Ovary (tissue), 9 donors: ENCODE results near the gene C6orf62. TPM values are rescaled to one million over a fixed set of nuclear protein-coding genes. Genes with fewer than 3 reads are reported as not detected.
"Not testable (repeated sequence)": the region's sequence is repeated elsewhere in the genome, so short reads cannot be mapped to it uniquely, and the experiment has no call there.

ENCODE experiments used
- DNase-seq, 5 donors: peaks; one replicate each; pipeline ENCODE4 v3.0.0-alpha.2; 2019 to 2020
- H3K27ac ChIP-seq, 2 donors: fragments of 200-600 bp; one replicate each; pipeline versions ENCODE4 v1.5.1 to v1.8.0; 2019 to 2022
- H3K27me3 ChIP-seq: fragments of 200-600 bp; one replicate; pipeline ENCODE4 v1.8.0; 2022
- H3K36me3 ChIP-seq: fragments of 200-600 bp; sonication (generic); one replicate; pipeline ENCODE4 v1.5.1; 2019
- H3K4me1 ChIP-seq: one replicate; pipeline ENCODE4 v1.8.1; 2013; ENCODE audit warnings: mild to moderate bottlenecking, moderate library complexity; ENCODE audit not compliant: insufficient read depth
- H3K4me3 ChIP-seq: fragments of 200-600 bp; sonication (generic); one replicate; pipeline ENCODE4 v1.5.1; 2017
- H3K9me3 ChIP-seq, 2 donors: fragments of 200-600 bp in 1 of 2; sonication (generic) in 1 of 2; one replicate each; pipeline versions ENCODE4 v1.5.1 to v1.8.1; 2013 to 2019; ENCODE audit warnings: mild to moderate bottlenecking in 1 of 2, moderate library complexity in 1 of 2
- EP300 ChIP-seq: sonication (generic); formaldehyde crosslinking; IDR thresholded peaks from one replicate; pipeline ENCODE4 v1.6.1; 2017; ENCODE audit warnings: antibody characterized with exemption
- POLR2A ChIP-seq: fragments of 450-650 bp; IDR thresholded peaks from one replicate; pipeline ENCODE4 v1.6.1; 2017; ENCODE audit warnings: antibody characterized with exemption, mild to moderate bottlenecking, moderate library complexity
- WGBS, 3 donors: extraction: QIAGEN DNeasy Blood & Tissue Kit in 1 of 3; methylation state at CpG; one replicate each; pipeline versions ENCODE4 v1.1.5 to v1.1.7; 2013 to 2017; 5-methylcytosine and 5-hydroxymethylcytosine counted together
- intact Hi-C, 4 donors: fragments of 100-400 bp; cut with DNase I; formaldehyde crosslinking; loops; one replicate each; pipeline versions ENCODE4 v1.11.0 to v1.15.1; 2022 to 2023
- polyA plus RNA-seq, 2 donors: library from polyadenylated mRNA; stranded (reverse); fragments of 200-250 nt in 1 of 2; fragments of 350-450 nt in 1 of 2; fragmentation: Illumina TruSeq in 1 of 2; extraction: RNeasy Lipid Tissue Mini Kit (QIAGEN cat#74804) in 1 of 2; gene quantifications; one replicate each; pipeline ENCODE4 v1.2.3, GENCODE V29; 2013 to 2014
- total RNA-seq, 7 donors: library from RNA; depleted of rRNA in 2 of 7; stranded (reverse); fragments of >200 nt in 2 of 7; fragmentation: NEBNext Ultra II Directional in 3 of 7; extraction: Animal tissue kit (Norgen Biotek cat#: 25700) in 3 of 7; gene quantifications; one replicate each; pipeline versions ENCODE4 v1.1.0 to v1.2.4, GENCODE V29; 2016 to 2023
- TF ChIP-seq, protein P1 (sequence below), 3 donors: fragments of 450-650 bp in 2 of 3; fragments of 200-600 bp in 1 of 3; IDR thresholded peaks; one replicate each; pipeline versions ENCODE4 v1.5.1 to v1.8.0; 2016 to 2022; ENCODE audit warnings: antibody characterized with exemption in 3 of 3, mild to moderate bottlenecking in 1 of 3
- donor health status: DM: no; HTN: no; CAD: no; lungs with moderate emphysema.
- donor health status: DM: no; HTN: no; CAD: no.
- donor health status: Bipolar disorder and iron deficiency.
- donor health status: DM: yes; HTN: yes; CAD: no.
- donor health status: DM: no; HTN: no; CAD: no.
- donor health status: DM: yes; HTN: yes; CAD: no.

The C6orf62 gene
- total and polyA plus RNA-seq, 9 donors = 40.6 to 101 (median 76.0) TPM

DNA sequence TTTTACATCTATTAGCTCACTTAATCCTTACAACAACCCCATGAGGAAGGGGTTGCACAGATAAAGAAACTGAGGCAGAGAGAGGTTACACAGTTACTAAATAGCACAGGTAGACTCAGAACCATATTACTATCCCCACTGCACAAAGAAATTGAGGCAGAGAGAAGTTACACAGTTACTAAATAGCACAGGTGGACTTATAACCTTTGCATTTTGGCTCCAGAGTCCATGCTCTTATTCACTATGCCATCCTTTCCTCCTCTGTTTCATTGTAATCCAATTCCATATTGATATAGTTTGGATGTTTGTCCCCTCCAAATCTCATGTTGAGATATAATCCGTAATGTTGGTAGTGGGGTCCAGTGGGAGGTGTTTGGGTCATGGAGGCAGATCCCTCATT, 55.8 kb downstream of the C6orf62 start:
- WGBS, 3 donors = 96 to 98% (median 96%) methylated on average over 1 of the region's 1 CpG
- no peaks in the 10 kb centered on the region for H3K36me3 ChIP-seq
- no peak overlapping the region for H3K4me3 ChIP-seq
- H3K9me3 ChIP-seq = no peaks in the 10 kb centered on the region
- intact Hi-C loops = no loop called here
- TF ChIP-seq, protein P1, sequence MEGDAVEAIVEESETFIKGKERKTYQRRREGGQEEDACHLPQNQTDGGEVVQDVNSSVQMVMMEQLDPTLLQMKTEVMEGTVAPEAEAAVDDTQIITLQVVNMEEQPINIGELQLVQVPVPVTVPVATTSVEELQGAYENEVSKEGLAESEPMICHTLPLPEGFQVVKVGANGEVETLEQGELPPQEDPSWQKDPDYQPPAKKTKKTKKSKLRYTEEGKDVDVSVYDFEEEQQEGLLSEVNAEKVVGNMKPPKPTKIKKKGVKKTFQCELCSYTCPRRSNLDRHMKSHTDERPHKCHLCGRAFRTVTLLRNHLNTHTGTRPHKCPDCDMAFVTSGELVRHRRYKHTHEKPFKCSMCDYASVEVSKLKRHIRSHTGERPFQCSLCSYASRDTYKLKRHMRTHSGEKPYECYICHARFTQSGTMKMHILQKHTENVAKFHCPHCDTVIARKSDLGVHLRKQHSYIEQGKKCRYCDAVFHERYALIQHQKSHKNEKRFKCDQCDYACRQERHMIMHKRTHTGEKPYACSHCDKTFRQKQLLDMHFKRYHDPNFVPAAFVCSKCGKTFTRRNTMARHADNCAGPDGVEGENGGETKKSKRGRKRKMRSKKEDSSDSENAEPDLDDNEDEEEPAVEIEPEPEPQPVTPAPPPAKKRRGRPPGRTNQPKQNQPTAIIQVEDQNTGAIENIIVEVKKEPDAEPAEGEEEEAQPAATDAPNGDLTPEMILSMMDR (IDR thresholded peaks at IDR 0.05) = no peak
- H3K27ac ChIP-seq = no peak overlapping the region
- H3K4me1 ChIP-seq = peaks cover 7% of the 10 kb centered on the region
- no peaks in the 10 kb centered on the region for H3K27me3 ChIP-seq
- DNase-seq = no peak

DNA sequence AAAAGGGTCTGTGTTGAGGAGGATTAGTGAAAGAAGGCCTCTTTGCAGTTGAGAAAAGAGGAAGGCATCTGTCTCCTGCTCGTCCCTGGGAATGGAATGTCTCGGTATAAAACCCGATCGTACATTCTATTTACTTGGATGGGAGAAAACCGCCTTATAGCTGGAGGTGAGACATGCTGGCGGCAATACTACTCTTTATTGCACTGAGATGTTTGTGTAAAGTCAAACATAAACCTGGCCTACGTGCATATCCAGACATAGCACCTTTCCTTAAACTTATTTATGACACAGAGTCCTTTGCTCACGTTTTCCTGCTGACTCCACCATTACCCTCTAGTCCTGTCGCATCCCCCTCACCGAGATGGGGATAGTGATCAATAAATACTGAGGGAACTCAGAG, 56.7 kb downstream of the C6orf62 start:
- no peak overlapping the region for H3K27ac ChIP-seq
- no peak for DNase-seq
- H3K36me3 ChIP-seq = no peaks in the 10 kb centered on the region
- no peaks in the 10 kb centered on the region for H3K27me3 ChIP-seq
- H3K9me3 ChIP-seq = no peaks in the 10 kb centered on the region
- no peak overlapping the region for H3K4me3 ChIP-seq
- 91 to 96% (median 96%) methylated on average over 10 of the region's 10 CpGs for WGBS, 3 donors
- intact Hi-C loops = no loop called here
- peaks cover 7% of the 10 kb centered on the region for H3K4me1 ChIP-seq
- no peak for TF ChIP-seq POLR2A
- TF ChIP-seq, protein P1 (IDR thresholded peaks at IDR 0.05) = no peak
- TF ChIP-seq EP300 = no peak

DNA sequence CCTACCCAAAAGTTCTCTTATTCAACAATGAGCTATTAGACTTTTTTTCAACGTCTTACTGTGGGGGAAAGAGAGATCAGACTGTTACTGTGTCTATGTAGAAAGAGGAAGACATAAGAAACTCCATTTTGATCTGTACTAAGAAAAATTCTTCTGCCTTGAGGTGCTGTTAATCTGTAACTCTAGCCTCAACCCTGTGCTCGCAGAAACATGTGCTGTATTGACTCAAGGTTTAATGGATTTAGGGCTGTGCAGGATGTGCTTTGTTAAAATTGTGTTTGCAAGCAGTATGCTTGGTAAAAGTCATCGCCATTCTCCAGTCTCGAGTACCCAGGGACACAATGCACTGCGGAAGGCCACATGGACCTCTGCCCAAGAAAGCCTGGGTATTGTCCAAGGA, 57.2 kb downstream of the C6orf62 start:
- H3K27ac ChIP-seq, intact Hi-C loops, DNase-seq, H3K27me3 ChIP-seq, H3K36me3 ChIP-seq, H3K4me1 ChIP-seq, H3K9me3 ChIP-seq, H3K4me3 ChIP-seq: not testable (repeated sequence)
- 90 to 93% (median 91%) methylated on average over 5 of the region's 5 CpGs for WGBS, 3 donors

DNA sequence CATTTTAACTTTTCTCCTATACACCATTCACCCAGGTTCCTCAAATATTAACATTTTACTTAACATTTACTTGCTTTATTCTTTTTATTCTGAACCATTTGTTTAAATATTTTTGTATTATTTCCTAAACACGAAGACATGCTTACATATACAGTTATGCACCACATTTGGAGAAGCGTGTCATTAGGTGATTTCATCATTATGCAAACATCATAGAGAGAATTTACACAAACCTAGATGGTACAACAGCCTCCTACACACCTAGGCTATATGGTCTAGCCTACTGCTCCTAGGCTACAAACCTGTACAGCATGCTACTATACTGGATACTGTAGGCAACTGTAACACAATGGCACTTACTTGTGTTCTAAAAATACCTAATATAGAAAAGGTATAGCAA, 58.8 kb downstream of the C6orf62 start:
- intact Hi-C loops = no loop called here
- Histone ChIP-seq H3K27me3 (no peaks in the 10 kb centered on the region), H3K9me3 (no peaks in the 10 kb centered on the region), H3K4me1 (peaks cover 6% of the 10 kb centered on the region), H3K36me3 (no peaks in the 10 kb centered on the region), H3K27ac (no peak overlapping the region), H3K4me3 (no peak overlapping the region)
- WGBS, 3 donors = 82 to 90% (median 82%) methylated on average over 2 of the region's 2 CpGs
- TF ChIP-seq EP300 = no peak
- TF ChIP-seq, protein P1 (IDR thresholded peaks at IDR 0.05) = no peak
- no peak for TF ChIP-seq POLR2A
- DNase-seq = no peak

DNA sequence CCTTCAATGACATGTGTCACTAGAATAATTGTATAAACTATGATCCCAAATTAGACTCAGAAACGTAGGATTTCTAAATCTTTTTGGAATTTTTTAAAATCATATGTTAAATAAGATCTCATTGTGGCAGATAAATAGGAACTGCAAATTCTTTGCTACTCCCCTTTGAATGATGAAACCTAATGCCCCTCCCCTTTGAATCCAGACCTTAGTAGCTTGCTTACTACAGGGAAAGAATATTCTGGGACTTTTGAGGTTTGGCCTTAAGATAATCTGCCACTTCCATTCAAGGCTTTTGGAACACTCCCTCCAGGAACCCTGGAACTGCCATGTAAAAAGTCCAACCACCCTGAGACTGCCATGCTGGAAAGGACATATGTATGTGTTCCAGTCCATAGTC, 59.4 kb downstream of the C6orf62 start:
- WGBS, 3 donors = 73 to 80% (median 78%) methylated on average over 1 of the region's 1 CpG
- no peak for DNase-seq
- Histone ChIP-seq H3K36me3 (no peaks in the 10 kb centered on the region), H3K4me1 (peaks cover 5% of the 10 kb centered on the region), H3K9me3 (no peaks in the 10 kb centered on the region), H3K4me3 (no peak overlapping the region), H3K27ac (no peak overlapping the region), H3K27me3 (no peaks in the 10 kb centered on the region)
- intact Hi-C loops = no loop called here
- TF ChIP-seq, protein P1 (IDR thresholded peaks at IDR 0.05) = no peak
- TF ChIP-seq POLR2A = no peak
- no peak for TF ChIP-seq EP300
